ENCODE results near the gene MAB21L3.

Gene MAB21L3

GRCh38 chr1:116110567-116111523 lies at the start of gene MAB21L3:
Gene MAB21L3, plus strand, starts transcription at chr1:116111399. Its CDS starts 1,217 bp downstream, at chr1:116112616.
- DNase-seq = no peak

- peak; percentile 23 for DNase-seq
Observed at GRCh38 chr1:116062201-116062600, 49.0 kb upstream of the MAB21L3 start.

DNA sequence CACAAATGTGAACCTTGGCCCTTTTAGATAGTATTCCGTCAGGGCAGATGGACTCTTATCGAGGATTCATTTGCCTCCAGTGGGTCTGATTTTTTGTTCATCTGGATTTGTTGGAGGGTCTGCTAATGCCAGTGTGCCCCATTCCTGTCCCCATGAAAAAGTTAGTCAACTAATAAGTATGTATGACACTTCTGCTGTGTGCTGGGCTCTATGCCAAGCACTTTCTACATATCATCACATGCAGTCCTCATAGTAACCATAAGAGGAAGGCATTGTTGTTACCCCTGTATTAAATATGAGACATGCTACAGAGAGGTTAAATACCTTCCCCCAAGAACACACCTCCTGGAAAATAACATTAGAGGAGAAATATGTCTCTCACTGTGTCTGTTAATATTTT lies 46.6 kb upstream of the MAB21L3 start:
- peak; percentile 78 for DNase-seq

- peak; percentile 88 for DNase-seq
Observed at GRCh38 chr1:116066868-116067565, 44.2 kb upstream of the MAB21L3 start.

DNA sequence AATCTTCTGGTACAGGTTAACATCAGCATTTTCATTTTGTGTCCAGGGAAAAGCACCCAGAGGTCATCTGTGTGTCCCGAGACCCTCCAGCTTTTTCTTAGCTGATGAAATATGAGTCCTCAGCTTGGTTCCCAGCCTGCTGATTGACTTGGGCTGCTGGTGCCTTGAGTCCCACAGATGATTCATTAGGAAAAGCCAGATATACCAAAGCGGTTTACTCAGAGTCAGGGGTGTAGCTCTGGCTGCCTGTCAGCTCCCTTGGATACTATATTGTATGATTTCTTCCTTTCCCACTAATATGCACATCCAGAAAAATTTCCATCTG lies 43.7 kb upstream of the MAB21L3 start:
- peak; percentile 93 for DNase-seq

GRCh38 chr1:116075575-116075974 lies 35.6 kb upstream of the MAB21L3 start:
- no peak for DNase-seq

DNA sequence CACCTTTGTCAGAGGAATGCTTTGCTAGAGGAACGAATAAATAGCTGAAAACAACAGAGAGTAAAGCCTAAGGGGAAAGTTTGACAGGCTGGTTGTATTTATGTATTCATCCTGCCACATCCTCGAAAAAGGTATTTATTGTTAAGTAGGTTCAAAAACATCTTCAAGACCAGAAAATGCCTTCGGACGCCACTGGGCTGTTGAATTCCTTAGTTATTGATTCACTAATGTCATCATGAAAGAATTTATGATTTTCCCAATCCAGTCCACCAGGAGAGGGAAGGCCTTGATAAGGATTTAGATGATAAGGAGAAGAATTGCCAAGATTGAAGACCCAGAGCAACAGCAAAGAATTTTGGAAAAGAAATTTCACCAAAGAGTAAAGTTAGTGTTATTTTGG lies 35.2 kb upstream of the MAB21L3 start:
- peak; percentile 56 for DNase-seq

GRCh38 chr1:116076831-116077230 lies 34.4 kb upstream of the MAB21L3 start:
- DNase-seq = peak; percentile 42

DNA sequence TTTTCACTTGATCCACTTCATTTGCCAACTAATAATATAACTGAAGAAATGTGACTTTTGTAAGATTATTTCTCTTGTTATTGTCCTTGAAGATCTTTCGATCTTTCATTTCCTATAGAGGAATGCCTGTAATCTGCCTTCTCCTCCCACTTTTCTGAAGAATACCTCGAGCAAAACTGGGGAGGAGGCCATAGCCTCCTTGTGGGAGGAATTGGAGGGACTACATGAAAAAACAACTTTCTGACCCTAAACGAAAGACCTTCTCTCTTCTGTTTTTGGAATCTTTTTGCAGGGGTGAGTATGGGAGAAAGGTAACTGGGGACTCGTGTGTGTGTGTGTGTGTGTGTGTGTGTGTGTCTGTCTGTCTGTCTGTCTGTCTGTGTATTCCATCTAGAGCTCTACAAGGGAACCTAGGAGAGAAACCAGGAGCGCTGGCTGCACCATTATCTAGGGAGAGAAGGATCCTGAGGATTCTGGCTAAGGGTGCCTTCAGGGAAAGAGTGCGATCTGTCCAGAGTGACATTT lies 32.4 kb upstream of the MAB21L3 start:
- DNase-seq = no peak

DNA sequence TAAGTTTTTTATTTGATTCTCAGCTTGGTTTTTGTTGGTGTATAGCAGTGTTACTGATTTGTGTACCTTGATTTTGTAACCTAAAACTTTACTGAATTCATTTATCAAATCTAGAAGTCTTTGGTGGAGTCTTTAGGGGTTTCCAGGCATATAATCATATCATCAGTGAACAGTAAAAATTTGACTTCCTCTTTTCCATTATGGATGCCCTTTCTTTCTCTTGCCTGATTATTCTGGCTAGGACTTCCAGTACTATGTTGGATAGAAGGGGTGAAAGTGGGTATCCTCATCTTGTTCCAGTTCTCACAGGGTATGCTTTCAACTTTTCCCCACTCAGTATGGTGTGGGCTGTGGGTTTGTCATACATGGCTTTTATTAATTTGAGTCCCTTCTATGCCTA lies 23.6 kb upstream of the MAB21L3 start:
- no peak for DNase-seq

DNA sequence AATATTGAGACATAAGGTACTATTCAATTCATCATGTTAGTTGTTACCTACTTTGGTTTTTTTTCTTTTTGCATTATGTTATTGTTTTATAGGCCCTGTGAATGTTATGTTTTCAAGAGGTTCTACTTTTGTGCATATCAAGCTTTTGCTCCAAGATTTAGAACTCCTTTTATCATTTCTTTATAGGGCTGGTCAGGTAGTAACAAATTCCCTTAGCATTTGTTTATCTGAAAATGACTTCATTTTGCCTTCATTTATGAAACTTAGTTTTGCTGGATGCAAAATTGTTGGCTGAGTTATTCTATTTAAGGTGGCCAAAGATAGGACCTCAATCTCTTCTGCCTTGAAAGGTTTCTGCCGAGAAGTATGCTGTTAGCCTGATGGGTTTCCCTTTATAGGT lies 21.3 kb upstream of the MAB21L3 start:
- no peak for DNase-seq

DNA sequence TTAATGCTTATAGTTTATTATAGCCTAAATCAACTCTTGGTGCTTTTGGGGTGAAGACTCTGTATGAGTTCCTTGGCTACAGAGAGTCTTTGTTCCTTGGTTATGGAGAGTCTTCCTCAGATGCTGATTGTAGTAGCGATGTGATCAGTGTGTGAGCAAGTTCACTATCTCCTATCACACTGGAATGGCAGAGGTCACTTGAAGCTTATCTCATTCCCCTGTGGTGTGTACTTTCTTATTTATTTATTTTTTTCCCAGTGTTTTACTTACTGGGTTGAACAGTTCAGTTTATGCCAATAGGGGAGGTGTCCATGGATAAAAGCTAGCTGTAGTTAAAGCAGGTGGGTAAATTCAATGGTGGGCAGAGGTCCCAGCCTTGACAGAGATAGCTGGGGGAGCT lies 20.1 kb upstream of the MAB21L3 start:
- DNase-seq = no peak

DNA sequence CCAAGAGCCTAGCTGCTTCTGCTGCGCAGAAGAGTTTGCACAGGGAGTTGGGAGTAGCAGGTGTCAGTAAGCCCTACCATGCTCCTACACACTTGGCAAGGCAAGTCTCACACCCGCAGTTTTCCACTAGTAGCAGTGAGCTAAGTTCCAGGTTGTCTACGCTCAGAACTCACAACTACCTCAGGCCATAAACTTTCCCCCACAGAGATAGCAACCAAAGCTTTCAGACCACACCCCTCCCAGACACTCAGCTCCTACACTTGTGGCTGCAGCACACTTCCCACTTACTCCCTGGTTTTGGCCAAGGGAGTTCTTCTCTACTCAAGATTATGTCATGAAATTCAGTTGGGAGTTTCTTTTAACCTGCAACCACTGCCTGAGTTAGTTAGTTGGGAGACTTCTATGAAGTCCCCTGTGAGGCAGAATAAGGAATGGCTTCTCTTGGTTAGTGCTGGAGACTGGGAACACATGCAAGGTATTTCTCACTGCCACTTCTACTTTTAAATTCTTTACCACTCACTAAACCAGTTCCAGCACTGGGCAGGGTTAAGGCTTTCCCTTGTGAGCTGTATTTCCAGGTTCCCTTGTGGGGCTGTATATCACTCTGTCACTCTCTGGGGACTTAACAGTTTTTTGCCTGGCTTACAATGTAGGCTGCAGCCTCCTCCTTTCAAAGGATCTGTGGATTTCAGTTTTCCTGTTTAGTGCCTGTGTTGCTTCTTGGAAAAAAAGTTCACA lies 18.3 kb upstream of the MAB21L3 start:
- no peak for DNase-seq

- DNase-seq = no peak
Observed at GRCh38 chr1:116095027-116095426, 16.2 kb upstream of the MAB21L3 start.

DNA sequence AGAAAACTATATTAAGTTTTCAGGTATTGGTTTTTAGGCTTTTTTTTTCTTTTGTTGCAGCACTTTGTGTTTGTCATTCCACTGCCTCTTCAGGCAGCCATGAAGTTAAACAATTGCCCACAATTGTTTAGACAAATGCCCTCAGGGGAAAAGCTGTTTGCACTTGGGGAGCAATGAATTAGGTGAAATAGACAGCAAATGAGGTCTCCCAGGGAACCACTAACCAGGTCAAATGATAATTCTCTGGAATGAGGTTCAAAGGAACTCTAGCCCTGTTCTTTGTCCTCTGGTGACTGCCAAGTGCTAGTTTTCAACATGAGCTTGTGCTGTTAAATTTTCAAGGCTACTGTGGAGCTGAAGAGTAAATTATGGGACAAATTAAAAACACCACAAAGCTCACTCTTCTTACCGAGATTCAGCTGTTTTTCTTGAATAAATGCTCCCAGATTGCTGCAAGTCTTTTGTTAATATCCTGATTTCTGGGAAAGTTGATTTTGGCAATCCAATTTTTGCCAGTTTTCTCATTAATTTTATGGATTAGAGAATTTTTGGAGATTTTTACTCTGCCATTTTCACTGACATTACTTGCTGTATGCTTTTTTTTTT lies 15.1 kb upstream of the MAB21L3 start:
- no peak for DNase-seq

DNA sequence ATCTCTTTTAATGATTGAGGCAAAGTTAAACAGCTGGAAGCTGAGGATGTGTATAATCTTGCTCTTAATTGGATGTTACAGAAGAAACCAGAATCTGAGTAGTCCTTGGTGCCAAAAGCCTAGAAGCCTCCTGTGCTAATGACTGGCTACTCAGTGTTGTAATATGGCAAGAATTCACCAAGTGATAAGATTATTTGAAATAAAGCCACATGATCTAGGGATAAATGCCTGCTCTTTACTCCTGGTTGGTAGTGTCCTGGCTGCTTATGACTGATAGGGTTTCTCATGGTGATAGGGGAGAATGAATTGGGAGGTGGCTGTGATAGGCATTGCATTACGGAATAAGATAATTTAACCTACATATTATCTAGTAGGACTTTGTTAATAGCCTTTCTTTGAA lies 13.6 kb upstream of the MAB21L3 start:
- DNase-seq = no peak

DNA sequence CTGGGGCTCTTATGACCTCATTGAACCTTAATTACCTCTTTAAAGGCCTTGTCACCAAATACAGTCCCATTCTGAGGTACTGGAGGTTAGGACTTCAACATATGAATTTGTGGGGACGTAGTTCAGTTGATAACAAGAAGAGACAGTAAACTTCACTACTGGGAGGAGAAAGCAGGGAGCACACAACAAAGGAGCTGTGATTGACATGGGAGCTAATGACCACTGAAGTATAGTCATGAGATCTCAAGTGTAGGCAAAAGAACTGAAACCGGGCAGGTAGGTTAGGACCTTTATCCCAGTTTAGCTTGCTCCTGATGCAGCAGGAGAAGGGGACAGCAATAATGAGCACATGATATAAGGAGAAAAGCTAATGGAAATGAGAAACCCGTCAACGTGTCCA lies 11.8 kb upstream of the MAB21L3 start:
- no peak for DNase-seq

DNA sequence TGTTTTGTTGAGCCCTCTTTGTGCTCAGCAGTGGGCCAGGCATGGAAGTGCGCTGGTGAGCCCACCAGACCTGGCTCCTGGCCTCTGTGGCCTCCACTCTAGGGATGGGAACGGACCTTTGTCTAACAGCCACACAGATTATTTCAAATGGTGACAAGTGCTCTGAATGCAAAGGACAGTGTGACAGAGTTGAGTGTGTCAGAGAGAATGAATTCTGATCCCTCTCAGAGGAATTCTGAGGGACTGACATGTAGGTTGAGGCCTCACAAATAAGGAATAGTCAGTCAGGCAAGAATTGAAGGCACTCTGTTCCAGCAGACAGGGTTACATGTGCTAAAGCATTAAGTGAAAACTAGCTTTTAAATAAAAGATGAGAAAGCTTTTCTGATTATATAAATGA lies 11.3 kb upstream of the MAB21L3 start:
- no peak for DNase-seq

- DNase-seq = no peak
Observed at GRCh38 chr1:116104667-116105066, 6.5 kb upstream of the MAB21L3 start.

DNA sequence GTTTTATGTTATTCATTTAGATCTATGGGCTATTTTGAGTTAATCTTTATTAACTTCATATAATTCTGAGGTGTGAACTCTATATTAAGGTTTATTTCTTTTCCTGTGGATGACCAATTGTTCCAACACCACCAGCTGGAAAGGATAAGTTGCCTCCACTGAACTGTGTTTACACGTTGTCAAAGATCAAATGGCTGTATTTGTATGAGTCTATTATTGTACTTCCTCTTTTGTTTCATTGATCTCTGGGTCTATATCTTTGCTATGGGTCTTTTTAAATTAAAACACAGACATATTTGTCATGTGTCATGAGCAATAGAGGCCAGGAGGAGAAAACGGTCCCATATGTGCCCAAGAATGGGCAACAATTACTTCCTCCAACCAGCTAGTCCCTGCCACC lies 5.2 kb upstream of the MAB21L3 start:
- no peak for DNase-seq

DNA sequence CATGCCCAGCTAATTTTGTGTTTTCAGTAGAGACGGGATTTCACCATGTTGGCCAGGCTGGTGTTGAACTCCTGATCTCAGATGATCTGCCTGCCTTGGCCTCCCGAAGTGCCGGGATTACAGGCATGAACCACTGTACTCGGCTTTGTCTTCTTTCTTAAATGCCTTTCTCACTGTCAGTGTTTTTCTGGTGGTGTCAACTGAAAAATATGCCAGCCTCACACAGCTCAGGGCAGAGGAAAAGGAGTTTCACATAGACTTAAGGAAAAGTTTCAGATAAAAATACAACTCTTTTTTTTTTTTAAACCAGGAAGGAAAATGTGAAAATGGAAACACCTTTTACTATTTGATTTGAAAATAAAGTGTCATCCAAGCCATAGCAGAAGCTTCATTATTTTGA lies 4.6 kb upstream of the MAB21L3 start:
- DNase-seq = no peak

DNA sequence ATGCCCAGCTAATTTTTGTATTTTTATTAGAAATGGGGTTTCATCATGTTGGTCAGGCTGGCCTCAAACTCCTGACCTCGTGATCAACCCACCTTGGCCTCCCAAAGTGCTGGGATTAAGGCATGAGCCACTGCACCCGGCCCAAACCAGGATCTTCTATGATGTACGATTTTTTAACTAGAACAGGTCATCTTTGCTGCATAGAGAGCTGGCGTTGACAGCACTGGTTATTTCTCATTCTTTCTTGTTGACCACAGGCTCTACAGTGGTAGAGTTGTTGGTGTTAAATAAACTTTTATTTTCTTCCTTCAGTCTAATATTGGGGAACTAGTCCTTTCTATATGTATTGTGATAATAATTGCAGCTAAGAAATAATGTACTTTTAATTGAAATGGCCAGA lies 3.8 kb upstream of the MAB21L3 start:
- DNase-seq = peak; percentile 59

DNA sequence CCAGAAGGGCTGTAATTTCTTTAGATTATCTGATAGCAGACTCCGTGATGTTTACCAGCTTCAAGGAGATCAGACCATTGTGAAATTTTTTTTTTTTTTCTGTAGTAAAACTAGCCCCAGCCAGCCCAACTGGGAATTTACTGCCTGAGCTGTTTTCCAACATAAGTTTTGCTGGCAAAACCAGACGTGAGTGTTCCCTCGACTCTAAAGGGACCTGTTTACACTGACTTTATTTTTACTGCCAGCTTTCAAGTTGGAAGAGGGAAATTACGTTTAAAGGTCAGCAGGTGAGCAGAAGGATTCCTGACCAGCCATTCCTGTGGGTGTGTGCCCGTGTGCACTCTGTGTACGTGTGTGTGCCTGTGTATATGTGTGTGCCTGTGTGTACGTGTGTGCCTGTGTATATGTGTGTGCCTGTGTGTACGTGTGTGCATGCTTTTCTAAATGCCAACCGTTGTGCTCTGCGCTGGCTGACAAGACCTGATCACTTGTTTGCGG lies 374 bp downstream of the MAB21L3 start:
- no peak for DNase-seq
